BE2C (cell line): ENCODE results near the gene UPP1.

Experiments
- DNase-seq: peaks from one replicate; pipeline ENCODE4 v3.0.0-alpha.2; 2020
- H3K27me3 ChIP-seq: fragments of 250-450 bp; sonication (Bioruptor Pico); 2 replicates; pipeline ENCODE4 v1.5.1; 2020; ENCODE audit warnings: mild to moderate bottlenecking
- H3K36me3 ChIP-seq: fragments of 250-450 bp; sonication (Bioruptor Pico); 2 replicates; pipeline ENCODE4 v1.5.1; 2020; ENCODE audit warnings: mild to moderate bottlenecking
- H3K4me1 ChIP-seq: fragments of 250-450 bp; sonication (Bioruptor Pico); 2 replicates; pipeline ENCODE4 v1.5.1; 2020
- H3K4me3 ChIP-seq: 2 replicates; pipeline ENCODE4 v1.5.1; 2011; ENCODE audit warnings: low read depth, low read length
- H3K9me3 ChIP-seq: fragments of 250-450 bp; sonication (Bioruptor Pico); 2 replicates; pipeline ENCODE4 v1.5.1; 2020
- TF ChIP-seq, protein P1 (sequence below): IDR thresholded peaks from 2 replicates; pipeline ENCODE4 v1.5.1; 2012; ENCODE audit warnings: mild to moderate bottlenecking, low read depth, low read length

UPP1 gene

DNA sequence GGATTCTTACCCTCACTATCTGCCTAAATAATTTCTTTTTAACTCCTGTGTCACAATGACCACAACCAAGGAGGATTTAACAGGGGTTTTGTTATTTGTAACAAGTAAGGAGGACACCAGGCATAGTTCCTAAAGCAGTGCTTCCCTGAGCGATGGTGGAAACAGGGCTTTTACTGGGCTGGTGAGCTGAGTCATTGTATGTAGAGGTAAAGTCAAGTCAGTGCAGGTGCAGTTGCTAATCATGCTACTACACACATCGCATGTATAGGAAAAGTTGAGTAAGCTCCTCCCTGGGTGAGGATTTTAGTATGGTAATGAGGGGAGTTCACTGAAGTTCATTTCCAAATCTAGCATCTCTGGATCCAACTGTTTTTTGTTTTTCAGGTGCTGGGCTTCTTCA lies 59.2 kb downstream of the UPP1 start:
- H3K9me3 ChIP-seq = no peaks in the 10 kb centered on the region
- no peaks in the 10 kb centered on the region for H3K4me1 ChIP-seq
- H3K27me3 ChIP-seq = peaks cover 7% of the 10 kb centered on the region
- TF ChIP-seq, protein P1, sequence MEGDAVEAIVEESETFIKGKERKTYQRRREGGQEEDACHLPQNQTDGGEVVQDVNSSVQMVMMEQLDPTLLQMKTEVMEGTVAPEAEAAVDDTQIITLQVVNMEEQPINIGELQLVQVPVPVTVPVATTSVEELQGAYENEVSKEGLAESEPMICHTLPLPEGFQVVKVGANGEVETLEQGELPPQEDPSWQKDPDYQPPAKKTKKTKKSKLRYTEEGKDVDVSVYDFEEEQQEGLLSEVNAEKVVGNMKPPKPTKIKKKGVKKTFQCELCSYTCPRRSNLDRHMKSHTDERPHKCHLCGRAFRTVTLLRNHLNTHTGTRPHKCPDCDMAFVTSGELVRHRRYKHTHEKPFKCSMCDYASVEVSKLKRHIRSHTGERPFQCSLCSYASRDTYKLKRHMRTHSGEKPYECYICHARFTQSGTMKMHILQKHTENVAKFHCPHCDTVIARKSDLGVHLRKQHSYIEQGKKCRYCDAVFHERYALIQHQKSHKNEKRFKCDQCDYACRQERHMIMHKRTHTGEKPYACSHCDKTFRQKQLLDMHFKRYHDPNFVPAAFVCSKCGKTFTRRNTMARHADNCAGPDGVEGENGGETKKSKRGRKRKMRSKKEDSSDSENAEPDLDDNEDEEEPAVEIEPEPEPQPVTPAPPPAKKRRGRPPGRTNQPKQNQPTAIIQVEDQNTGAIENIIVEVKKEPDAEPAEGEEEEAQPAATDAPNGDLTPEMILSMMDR = no peak
- DNase-seq = no peak
- no peaks in the 10 kb centered on the region for H3K36me3 ChIP-seq
- H3K4me3 ChIP-seq = no peak overlapping the region

DNA sequence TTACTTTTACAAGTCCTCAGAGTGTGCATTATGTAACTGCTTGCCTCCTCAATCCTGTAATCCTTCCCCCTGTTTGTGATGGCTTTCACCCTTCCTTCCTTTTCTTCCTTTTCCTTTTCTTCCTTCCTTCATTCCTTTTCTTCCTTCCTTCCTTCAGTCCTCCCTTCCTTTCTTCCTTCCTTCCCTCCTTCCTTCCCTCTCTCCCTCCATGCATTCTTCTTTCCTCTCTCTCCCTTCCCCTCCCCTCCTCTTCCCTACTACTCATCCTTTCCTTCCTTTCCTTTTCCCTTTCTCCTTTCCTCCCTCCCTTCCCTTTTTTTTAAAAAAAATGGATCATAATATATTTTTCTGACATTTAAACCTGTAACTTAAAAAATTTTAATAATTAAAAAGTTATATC lies 60.0 kb downstream of the UPP1 start:
- no peak overlapping the region for H3K4me3 ChIP-seq
- DNase-seq = no peak

GRCh38 chr7:48150086-48150485 lies 61.0 kb downstream of the UPP1 start:
- H3K27me3 ChIP-seq = peaks cover 7% of the 10 kb centered on the region
- DNase-seq = no peak
- H3K4me1 ChIP-seq = no peaks in the 10 kb centered on the region
- no peak overlapping the region for H3K4me3 ChIP-seq
- H3K9me3 ChIP-seq = no peaks in the 10 kb centered on the region
- TF ChIP-seq, protein P1 = no peak
- no peaks in the 10 kb centered on the region for H3K36me3 ChIP-seq

More for the DNA sequence above, 60.0 kb downstream of the UPP1 start:
- no peaks in the 10 kb centered on the region for H3K36me3 ChIP-seq
- no peaks in the 10 kb centered on the region for H3K4me1 ChIP-seq
- H3K9me3 ChIP-seq = no peaks in the 10 kb centered on the region
- H3K27me3 ChIP-seq = peaks cover 7% of the 10 kb centered on the region
- TF ChIP-seq, protein P1 = no peak

- no peak overlapping the region for H3K4me3 ChIP-seq
- DNase-seq = peak; percentile 49
These were observed 65.8 kb downstream of the UPP1 start for GRCh38 chr7:48154792-48155413.

More at GRCh38 chr7:48154792-48155413, 65.8 kb downstream of the UPP1 start:
- Histone ChIP-seq H3K9me3 (no peaks in the 10 kb centered on the region), H3K27me3 (peaks cover under 1% of the 10 kb centered on the region; the same call in 1 of the 2 replicates), H3K4me1 (no peaks in the 10 kb centered on the region), H3K36me3 (no peaks in the 10 kb centered on the region)
- TF ChIP-seq, protein P1 = peak; percentile 78
